K562 (cell line): ENCODE results near the gene COX20. TPM values are rescaled to one million over a fixed set of nuclear protein-coding genes. Genes with fewer than 3 reads are reported as not detected.

ENCODE experiments used
- CAMTA2 ChIP-seq: fragments of 250-450 bp; sonication (Bioruptor Pico); conservative IDR thresholded peaks from 2 replicates; pipeline ENCODE4 v1.5.1; 2022
- CEBPG ChIP-seq, 3 experiments: fragments of 200-800 bp in 1 of 3; sonication (Bioruptor generic) in 1 of 3; sonication (generic) in 1 of 3; formaldehyde crosslinking in 1 of 3; IDR thresholded peaks in 2 of 3; conservative IDR thresholded peaks in 1 of 3; 2 replicates each; pipeline versions ENCODE4 v1.6.1 to v1.8.0; 2016 to 2022; ENCODE audit warnings: missing compliant biosample characterization in 2 of 3, missing genetic modification characterization in 2 of 3, mild to moderate bottlenecking in 1 of 3, missing genetic modification reagents in 1 of 3
- ERF ChIP-seq: fragments of 450-650 bp; formaldehyde crosslinking; IDR thresholded peaks from 2 replicates; pipeline ENCODE4 v1.4.0; 2020; ENCODE audit warnings: mild to moderate bottlenecking, mixed read lengths
- ETV1 ChIP-seq: fragments of 450-650 bp; conservative IDR thresholded peaks from 2 replicates; pipeline ENCODE4 v1.6.1; 2016; ENCODE audit warnings: missing genetic modification characterization, control low read depth, low read depth, missing compliant biosample characterization
- HOXB6 ChIP-seq: fragments of 250-450 bp; sonication (Bioruptor Pico); IDR thresholded peaks from 2 replicates; pipeline ENCODE4 v1.5.1; 2022; ENCODE audit warnings: mild to moderate bottlenecking, borderline replicate concordance
- NUFIP1 ChIP-seq: fragments of 450-650 bp; IDR thresholded peaks from 2 replicates; pipeline ENCODE4 v1.6.1; 2018; ENCODE audit not compliant: partially characterized antibody
- PHB ChIP-seq: fragments of 250-450 bp; sonication (Bioruptor Pico); IDR thresholded peaks from 2 replicates; pipeline ENCODE4 v1.5.0; 2021
- POU5F1 ChIP-seq: fragments of 150-350 bp; IDR thresholded peaks from 2 replicates; pipeline ENCODE4 v1.6.1; 2014; ENCODE audit warnings: borderline replicate concordance, low read length, low read depth, mild to moderate bottlenecking; ENCODE audit not compliant: partially characterized antibody
- RUNX1 ChIP-seq: sonication (generic); IDR thresholded peaks from 2 replicates; pipeline ENCODE4 v1.6.1; 2016; ENCODE audit warnings: antibody characterized with exemption, low read depth
- TBL1XR1 ChIP-seq, 2 experiments: IDR thresholded peaks; 2 replicates each; pipeline ENCODE4 v1.6.1; 2012; ENCODE audit warnings: improper control_type of control experiment in 2 of 2, low read length in 2 of 2, mild to moderate bottlenecking in 1 of 2
- TBP ChIP-seq: optimal IDR thresholded peaks from 2 replicates; pipeline ENCODE3; 2011; ENCODE audit warnings: low read depth, low read length, improper control_type of control experiment
- TCF7L2 ChIP-seq: fragments of 150-350 bp; IDR thresholded peaks from 2 replicates; pipeline ENCODE4 v1.6.1; 2016; ENCODE audit warnings: low read depth, mild to moderate bottlenecking, low read length, moderate library complexity
- ZNF24 ChIP-seq: fragments of 450-650 bp; IDR thresholded peaks from 2 replicates; pipeline ENCODE4 v1.6.1; 2016
- ZNF785 ChIP-seq: fragments of 250-450 bp; sonication (Bioruptor Pico); IDR thresholded peaks from 2 replicates; pipeline ENCODE4 v1.4.0; 2020; ENCODE audit warnings: mild to moderate bottlenecking
- polyA plus RNA-seq, 8 experiments: library from polyadenylated mRNA; depleted of rRNA in 4 of 8; stranded (reverse) in 5 of 8; unstranded in 3 of 8; fragments of >200 nt; fragmentation: Nextera tagmentation in 2 of 8; fragmentation: Illumina TruSeq in 1 of 8; extraction: Ambion mirVana in 2 of 8; extraction: Trizol in 1 of 8; gene quantifications; 2 replicates each; pipeline versions ENCODE4 v1.2.1 to v1.2.3, GENCODE V29; 2011 to 2014; ENCODE audit warnings: inconsistent platforms in 1 of 8, missing spikeins in 1 of 8
- total RNA-seq, 7 experiments: library from RNA; depleted of rRNA in 6 of 7; stranded (reverse); fragments of >200 nt in 6 of 7; fragmentation: Illumina TruSeq in 2 of 7; extraction: Trizol in 2 of 7; gene quantifications; 2 replicates each; pipeline versions ENCODE4 v1.2.1 to v1.2.3, GENCODE V29; 2011 to 2021; ENCODE audit warnings: low replicate concordance in 1 of 7
- TF ChIP-seq, protein P1 (sequence below): fragments of 450-650 bp; formaldehyde crosslinking; conservative IDR thresholded peaks from 2 replicates; pipeline ENCODE4 v1.4.0; 2022; ENCODE audit warnings: mild to moderate bottlenecking, missing genetic modification characterization
- TF ChIP-seq, protein P2 (sequence below): fragments of 250-450 bp; sonication (Bioruptor Pico); IDR thresholded peaks from 2 replicates; pipeline ENCODE4 v1.9.0; 2021; ENCODE audit warnings: mild to moderate bottlenecking
- TF ChIP-seq, protein P3 (sequence below): sonication (generic); formaldehyde crosslinking; IDR thresholded peaks from 2 replicates; pipeline ENCODE4 v1.8.1; 2023; ENCODE audit warnings: mild to moderate bottlenecking, missing genetic modification reagents
- TF ChIP-seq, protein P4 (sequence below): sonication (generic); formaldehyde crosslinking; IDR thresholded peaks from 2 replicates; pipeline ENCODE4 v1.8.0; 2022; ENCODE audit warnings: mild to moderate bottlenecking, low read depth, missing genetic modification reagents
- TF ChIP-seq, protein P5 (sequence below), 2 experiments: fragments of 450-650 bp; IDR thresholded peaks; 2 replicates each; pipeline ENCODE4 v1.6.1; 2018; ENCODE audit warnings: mild to moderate bottlenecking in 2 of 2, low read depth in 1 of 2; ENCODE audit not compliant: partially characterized antibody in 2 of 2

COX20 gene
- total and polyA plus RNA-seq, 9 of the 15 experiments (the other 6 are each of a cell fraction or from before 2014, with no cell fraction given) = 41.5 to 192 (median 84.3) TPM

DNA sequence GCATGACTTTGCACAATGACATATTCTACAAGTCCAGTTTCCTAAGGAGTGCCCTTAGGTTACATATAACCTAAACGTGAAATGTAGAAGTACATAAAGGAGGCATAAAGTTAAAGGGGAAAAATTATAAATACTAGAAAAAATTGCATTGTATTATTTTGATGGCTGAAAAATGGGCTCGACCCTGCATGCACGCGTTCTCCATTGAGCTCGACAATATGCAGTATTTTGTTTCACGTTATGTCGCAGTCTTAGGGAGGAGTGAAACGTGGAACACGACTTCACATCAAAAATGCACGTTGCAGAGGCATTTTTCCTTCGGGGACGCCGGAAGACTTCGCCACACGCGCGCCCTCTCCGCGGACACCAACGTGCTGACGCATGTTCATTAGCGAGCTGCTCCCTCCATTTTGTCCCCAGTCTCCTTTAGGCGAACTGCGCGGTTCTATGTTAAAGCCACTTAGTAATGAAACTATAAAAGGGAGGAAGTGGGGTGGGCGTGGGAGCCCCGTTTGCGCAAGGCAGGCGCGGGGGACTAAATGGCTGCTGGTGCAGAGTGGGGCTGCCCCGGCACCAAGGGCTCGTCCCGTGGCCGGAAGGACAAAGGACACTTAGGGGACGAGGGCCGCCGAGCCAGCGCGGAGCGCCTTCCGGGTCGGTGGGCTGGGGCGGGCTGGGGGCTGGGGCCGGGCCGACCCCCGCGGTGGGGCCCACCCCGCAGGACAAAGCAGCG, 749 bp upstream of the COX20 start (continued):
- TF ChIP-seq CEBPG (CRISPR knock-in tag; IDR thresholded peaks at IDR 0.05) (peak; percentile 89), CEBPG (tag; conservative IDR thresholded peaks at IDR 0.05 in 1 of 2, IDR thresholded peaks at IDR 0.05 in 1 of 2) (peak; percentile 91 to 93), TBP (no peak), HOXB6 (no peak), ZNF785 (CRISPR knock-in tag) (no peak), ETV1 (tag) (peak; percentile 92), PHB (no peak), TBL1XR1 (IDR thresholded peaks at IDR 0.05; ENCODE audit: low read length in 2 of 2) (0 out of 4 replicates have a peak, but pooled peaks of 1 of the 2 experiments have one; percentile 5), NUFIP1 (no peak), POU5F1 (no peak), TCF7L2 (no peak; the same call in 1 of the 2 replicates), RUNX1 (no peak), ZNF24 (peak; percentile 51), CAMTA2 (0 out of 2 replicates have a peak, but pooled peaks have one; percentile 14), ERF (CRISPR knock-in tag) (no peak)
- TF ChIP-seq, protein P1, sequence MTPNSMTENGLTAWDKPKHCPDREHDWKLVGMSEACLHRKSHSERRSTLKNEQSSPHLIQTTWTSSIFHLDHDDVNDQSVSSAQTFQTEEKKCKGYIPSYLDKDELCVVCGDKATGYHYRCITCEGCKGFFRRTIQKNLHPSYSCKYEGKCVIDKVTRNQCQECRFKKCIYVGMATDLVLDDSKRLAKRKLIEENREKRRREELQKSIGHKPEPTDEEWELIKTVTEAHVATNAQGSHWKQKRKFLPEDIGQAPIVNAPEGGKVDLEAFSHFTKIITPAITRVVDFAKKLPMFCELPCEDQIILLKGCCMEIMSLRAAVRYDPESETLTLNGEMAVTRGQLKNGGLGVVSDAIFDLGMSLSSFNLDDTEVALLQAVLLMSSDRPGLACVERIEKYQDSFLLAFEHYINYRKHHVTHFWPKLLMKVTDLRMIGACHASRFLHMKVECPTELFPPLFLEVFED (CRISPR knock-in tag) = peak; percentile 34; the same call in 1 of the 2 replicates
- TF ChIP-seq, protein P2, sequence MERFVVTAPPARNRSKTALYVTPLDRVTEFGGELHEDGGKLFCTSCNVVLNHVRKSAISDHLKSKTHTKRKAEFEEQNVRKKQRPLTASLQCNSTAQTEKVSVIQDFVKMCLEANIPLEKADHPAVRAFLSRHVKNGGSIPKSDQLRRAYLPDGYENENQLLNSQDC (CRISPR knock-in tag) = peak; percentile 33; the same call in 1 of the 2 replicates
- TF ChIP-seq, protein P3, sequence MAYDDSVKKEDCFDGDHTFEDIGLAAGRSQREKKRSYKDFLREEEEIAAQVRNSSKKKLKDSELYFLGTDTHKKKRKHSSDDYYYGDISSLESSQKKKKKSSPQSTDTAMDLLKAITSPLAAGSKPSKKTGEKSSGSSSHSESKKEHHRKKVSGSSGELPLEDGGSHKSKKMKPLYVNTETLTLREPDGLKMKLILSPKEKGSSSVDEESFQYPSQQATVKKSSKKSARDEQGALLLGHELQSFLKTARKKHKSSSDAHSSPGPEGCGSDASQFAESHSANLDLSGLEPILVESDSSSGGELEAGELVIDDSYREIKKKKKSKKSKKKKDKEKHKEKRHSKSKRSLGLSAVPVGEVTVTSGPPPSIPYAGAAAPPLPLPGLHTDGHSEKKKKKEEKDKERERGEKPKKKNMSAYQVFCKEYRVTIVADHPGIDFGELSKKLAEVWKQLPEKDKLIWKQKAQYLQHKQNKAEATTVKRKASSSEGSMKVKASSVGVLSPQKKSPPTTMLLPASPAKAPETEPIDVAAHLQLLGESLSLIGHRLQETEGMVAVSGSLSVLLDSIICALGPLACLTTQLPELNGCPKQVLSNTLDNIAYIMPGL = no peak; the same call in 1 of the 2 replicates
- TF ChIP-seq, protein P4, sequence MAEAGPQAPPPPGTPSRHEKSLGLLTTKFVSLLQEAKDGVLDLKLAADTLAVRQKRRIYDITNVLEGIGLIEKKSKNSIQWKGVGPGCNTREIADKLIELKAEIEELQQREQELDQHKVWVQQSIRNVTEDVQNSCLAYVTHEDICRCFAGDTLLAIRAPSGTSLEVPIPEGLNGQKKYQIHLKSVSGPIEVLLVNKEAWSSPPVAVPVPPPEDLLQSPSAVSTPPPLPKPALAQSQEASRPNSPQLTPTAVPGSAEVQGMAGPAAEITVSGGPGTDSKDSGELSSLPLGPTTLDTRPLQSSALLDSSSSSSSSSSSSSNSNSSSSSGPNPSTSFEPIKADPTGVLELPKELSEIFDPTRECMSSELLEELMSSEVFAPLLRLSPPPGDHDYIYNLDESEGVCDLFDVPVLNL (CRISPR knock-in tag) = no peak
- TF ChIP-seq, protein P5, sequence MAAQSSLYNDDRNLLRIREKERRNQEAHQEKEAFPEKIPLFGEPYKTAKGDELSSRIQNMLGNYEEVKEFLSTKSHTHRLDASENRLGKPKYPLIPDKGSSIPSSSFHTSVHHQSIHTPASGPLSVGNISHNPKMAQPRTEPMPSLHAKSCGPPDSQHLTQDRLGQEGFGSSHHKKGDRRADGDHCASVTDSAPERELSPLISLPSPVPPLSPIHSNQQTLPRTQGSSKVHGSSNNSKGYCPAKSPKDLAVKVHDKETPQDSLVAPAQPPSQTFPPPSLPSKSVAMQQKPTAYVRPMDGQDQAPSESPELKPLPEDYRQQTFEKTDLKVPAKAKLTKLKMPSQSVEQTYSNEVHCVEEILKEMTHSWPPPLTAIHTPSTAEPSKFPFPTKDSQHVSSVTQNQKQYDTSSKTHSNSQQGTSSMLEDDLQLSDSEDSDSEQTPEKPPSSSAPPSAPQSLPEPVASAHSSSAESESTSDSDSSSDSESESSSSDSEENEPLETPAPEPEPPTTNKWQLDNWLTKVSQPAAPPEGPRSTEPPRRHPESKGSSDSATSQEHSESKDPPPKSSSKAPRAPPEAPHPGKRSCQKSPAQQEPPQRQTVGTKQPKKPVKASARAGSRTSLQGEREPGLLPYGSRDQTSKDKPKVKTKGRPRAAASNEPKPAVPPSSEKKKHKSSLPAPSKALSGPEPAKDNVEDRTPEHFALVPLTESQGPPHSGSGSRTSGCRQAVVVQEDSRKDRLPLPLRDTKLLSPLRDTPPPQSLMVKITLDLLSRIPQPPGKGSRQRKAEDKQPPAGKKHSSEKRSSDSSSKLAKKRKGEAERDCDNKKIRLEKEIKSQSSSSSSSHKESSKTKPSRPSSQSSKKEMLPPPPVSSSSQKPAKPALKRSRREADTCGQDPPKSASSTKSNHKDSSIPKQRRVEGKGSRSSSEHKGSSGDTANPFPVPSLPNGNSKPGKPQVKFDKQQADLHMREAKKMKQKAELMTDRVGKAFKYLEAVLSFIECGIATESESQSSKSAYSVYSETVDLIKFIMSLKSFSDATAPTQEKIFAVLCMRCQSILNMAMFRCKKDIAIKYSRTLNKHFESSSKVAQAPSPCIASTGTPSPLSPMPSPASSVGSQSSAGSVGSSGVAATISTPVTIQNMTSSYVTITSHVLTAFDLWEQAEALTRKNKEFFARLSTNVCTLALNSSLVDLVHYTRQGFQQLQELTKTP (IDR thresholded peaks at IDR 0.05; ENCODE audit: low read depth in 1 of 2, partially characterized antibody in 2 of 2) = peak in 1 of 2 experiments; percentile 73
